ENCODE data around the gene YIF1A. TPM values are rescaled to one million over a fixed set of nuclear protein-coding genes. Genes with fewer than 3 reads are reported as not detected.

The YIF1A gene
- total RNA-seq, 1 experiment from 2014 or later = 64.3 TPM

GRCh38 chr11:66311965-66312548 lies 23.1 kb upstream of the YIF1A start:
- Histone ChIP-seq H4K8ac (replicated peaks; ENCODE audit: insufficient read length, low read depth, low read length) (no peak overlapping the region), H3K79me1 (ENCODE audit: insufficient read depth, low read depth, low read length, poor library complexity, severe bottlenecking) (no peaks in the 10 kb centered on the region), H4K20me1 (ENCODE audit: control insufficient read depth, insufficient read depth, insufficient read length) (no peaks in the 10 kb centered on the region), H3K27ac (ENCODE audit: insufficient read length, low read depth, low read length) (no peak overlapping the region), H2BK120ac (ENCODE audit: low read depth, low read length, poor library complexity, severe bottlenecking) (no peak overlapping the region), H3K18ac (ENCODE audit: insufficient read length, low read depth, low read length) (peak overlapping the region; percentile 11), H2AFZ (ENCODE audit: low read length) (no peak overlapping the region), H2AK5ac (ENCODE audit: insufficient read length, low read length) (no peak overlapping the region), H3K14ac (ENCODE audit: insufficient read depth, low read length) (0 out of 2 replicates have a peak overlapping the region, but pooled peaks have one; percentile 55), H2BK20ac (ENCODE audit: low read depth, low read length, poor library complexity, severe bottlenecking) (no peak overlapping the region), H3K9ac (ENCODE audit: extremely low read depth, insufficient read length, low read length) (no peak overlapping the region), H3K23ac (ENCODE audit: insufficient read length, low read depth, low read length) (no peak overlapping the region), H3K56ac (ENCODE audit: insufficient read length, low read depth, low read length) (no peak overlapping the region), H3K4ac (ENCODE audit: low read depth, low read length) (no peak overlapping the region), H3K4me1 (ENCODE audit: insufficient read depth, low read length) (no peaks in the 10 kb centered on the region), H2BK5ac (ENCODE audit: insufficient read length, low read length) (no peak overlapping the region), H3T11ph (ENCODE audit: low read length) (no peak overlapping the region), H4K5ac (ENCODE audit: insufficient read length, low read depth, low read length) (no peak overlapping the region), H3K9me3 (ENCODE audit: control insufficient read depth, low read depth, low read length) (no peaks in the 10 kb centered on the region), H4K91ac (ENCODE audit: insufficient read length, low read depth, low read length) (no peak overlapping the region), H3K27me3 (ENCODE audit: insufficient read depth, low read length) (no peaks in the 10 kb centered on the region), H2BK12ac (ENCODE audit: insufficient read length, low read depth, low read length) (no peak overlapping the region), H3K4me2 (ENCODE audit: insufficient read depth, insufficient read length, low read length) (peak overlapping the region; percentile 48), H3K79me2 (ENCODE audit: insufficient read depth, low read length) (no peaks in the 10 kb centered on the region), H2BK15ac (ENCODE audit: low read depth, low read length) (no peak overlapping the region), H3K23me2 (ENCODE audit: insufficient read length, low read depth, low read length, poor library complexity, severe bottlenecking) (peaks cover 12% of the 10 kb centered on the region)
- H3K9me3 Mint-ChIP-seq = no peaks in the 10 kb centered on the region; a peak in 1 of 5 replicates
- H3K4me1 Mint-ChIP-seq = peaks cover 10 to 20% of the 10 kb centered on the region in 2 experiments
- TF ChIP-seq CTCF (conservative IDR thresholded peaks at IDR 0.05) = peak; percentile 95
- H3K4me3 Mint-ChIP-seq = peak overlapping the region; percentile 78 to 86
- no peaks in the 10 kb centered on the region; a peak in 1 of 7 replicates for H3K36me3 Mint-ChIP-seq (ENCODE audit: insufficient read depth in 1 of 3, low read depth in 3 of 3)
- H3K27ac Mint-ChIP-seq = peak overlapping the region; percentile 91 to 99 (median 98)
- peaks cover 24% of the 10 kb centered on the region for H3K27me3 Mint-ChIP-seq (ENCODE audit: low read depth)
- DNase-seq = peak; percentile 92
- WGBS (ENCODE audit: extremely low coverage, insufficient read length, low lambda C conversion rate) = no CpG with 5 or more reads among the region's 44 CpGs

Data from H9 (cell line).